ENCODE measurements around the gene STUB1.

DNA sequence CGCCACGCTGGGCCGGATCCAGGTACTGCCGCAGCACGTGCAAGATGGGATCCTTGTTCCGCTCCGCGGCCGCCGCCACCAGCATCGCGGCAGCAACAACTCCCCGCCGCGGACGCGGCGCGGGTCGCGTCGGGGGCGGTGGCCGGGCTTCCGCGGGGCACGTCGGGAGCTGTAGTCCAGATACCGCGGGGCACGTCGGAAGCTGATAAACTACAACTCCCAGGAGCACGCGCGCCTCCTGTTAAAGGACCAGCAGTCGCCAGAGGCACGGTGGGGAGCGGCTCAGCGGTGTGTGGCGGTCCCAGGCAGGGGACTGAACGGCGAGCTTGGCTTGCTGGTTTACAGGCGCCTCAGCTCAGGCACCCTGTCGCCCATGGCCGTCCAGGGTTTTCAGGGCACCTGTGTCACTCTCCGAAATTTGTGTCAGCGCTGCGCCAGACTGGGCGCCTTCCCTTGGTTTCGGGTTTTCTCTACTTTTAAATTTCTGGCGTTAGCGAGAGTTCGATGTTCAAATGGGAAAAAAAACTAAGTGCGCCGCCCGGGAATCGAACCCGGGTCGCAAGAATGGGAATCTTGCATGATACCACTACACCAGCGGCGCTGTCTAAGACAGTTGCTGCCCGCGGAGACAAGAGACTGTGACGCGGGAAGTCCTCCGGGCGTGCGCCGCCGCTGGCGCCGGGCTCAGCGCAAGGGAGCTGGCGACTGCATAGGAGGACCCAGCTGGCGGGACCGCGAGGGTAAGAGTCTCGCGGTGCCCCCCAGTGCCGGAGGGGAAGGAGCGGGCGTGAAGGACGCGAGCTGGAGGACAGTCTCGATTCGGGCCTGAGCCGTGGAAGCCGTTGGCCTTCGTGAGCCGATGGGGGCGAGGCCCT, 43.8 kb upstream of the STUB1 start, which contains the start of gene METTL26:
- peak; percentile 68 to 85 (median 76) for TF ChIP-seq POLR2AphosphoS5 (IDR thresholded peaks at IDR 0.05)
- TF ChIP-seq, protein P1, sequence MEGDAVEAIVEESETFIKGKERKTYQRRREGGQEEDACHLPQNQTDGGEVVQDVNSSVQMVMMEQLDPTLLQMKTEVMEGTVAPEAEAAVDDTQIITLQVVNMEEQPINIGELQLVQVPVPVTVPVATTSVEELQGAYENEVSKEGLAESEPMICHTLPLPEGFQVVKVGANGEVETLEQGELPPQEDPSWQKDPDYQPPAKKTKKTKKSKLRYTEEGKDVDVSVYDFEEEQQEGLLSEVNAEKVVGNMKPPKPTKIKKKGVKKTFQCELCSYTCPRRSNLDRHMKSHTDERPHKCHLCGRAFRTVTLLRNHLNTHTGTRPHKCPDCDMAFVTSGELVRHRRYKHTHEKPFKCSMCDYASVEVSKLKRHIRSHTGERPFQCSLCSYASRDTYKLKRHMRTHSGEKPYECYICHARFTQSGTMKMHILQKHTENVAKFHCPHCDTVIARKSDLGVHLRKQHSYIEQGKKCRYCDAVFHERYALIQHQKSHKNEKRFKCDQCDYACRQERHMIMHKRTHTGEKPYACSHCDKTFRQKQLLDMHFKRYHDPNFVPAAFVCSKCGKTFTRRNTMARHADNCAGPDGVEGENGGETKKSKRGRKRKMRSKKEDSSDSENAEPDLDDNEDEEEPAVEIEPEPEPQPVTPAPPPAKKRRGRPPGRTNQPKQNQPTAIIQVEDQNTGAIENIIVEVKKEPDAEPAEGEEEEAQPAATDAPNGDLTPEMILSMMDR (IDR thresholded peaks at IDR 0.05) = peak in 1 of 3 donors; percentile 25
